GM19351 (cell line): ENCODE results near the gene SNAI3.

ENCODE experiments used
- ATAC-seq: cut with Tn5 transposase; IDR thresholded peaks from one replicate; pipeline ENCODE4 v1.9.1; 2021; ENCODE audit warnings: mild to moderate bottlenecking, moderate library complexity; ENCODE audit not compliant: unreplicated experiment

The SNAI3 gene

DNA sequence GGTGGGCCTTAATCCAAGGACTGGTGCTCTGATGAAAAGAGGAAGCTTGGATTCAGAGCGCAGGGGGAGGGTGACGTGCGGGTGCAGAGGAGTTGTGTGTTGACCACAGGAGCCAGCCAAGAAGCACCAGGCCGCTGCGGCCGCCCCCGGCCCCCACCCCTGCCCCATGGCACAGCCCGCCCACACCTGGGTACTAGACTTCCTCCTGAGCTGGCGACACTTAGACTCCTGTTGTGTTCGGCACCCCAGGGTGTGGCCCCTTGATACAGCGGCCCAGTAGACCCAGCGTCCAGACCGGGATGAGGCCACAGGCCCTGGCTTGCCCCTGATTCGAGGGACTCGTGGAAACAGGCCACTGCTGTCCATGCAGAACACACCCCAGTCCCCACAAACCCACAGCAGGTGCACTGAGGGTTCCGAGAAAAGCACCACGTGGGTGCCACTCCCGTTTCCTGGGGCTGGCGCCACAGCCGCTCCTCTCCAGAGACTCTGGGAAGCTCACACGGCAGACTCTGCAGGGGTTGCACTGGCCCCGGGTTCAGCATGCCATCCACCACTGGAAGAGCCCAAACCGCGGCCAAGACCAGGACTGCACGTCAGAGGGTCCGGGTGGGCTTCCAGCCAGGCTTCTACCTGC lies 5.7 kb upstream of the SNAI3 start:
- no peak for ATAC-seq

DNA sequence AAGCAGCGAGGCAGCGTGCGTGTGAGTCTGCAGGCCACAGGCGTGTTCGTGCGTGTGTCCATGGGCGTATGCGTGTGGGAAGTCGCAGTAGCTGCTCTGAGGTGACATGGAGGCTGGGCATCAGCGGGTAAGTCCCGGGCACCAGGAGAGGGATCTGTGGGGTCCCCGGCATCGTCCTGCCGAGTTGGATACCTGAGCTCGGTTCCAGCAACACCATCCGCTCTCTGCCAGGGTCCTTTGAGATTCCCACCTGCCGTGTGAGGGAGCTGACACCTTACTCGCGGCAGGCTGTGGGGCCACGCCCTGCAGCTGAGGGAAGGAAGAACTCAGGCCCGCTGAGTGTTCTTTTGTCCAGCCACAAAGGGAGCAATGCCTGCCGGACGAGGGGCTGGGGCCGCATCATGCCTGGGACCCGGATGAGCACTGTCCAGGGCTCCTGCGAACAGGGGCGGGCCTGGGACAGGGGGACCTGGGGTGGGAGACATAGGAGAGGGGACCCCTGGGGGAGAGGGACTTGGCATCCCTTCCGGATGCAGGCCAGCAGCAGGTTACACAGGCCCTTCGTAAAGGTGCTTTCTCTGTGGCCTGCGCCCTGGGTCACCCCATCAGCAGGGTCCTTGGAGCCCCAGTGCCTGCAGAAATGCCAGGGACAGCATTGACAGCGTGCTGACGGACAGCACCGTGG lies 5.0 kb upstream of the SNAI3 start:
- no peak for ATAC-seq

DNA sequence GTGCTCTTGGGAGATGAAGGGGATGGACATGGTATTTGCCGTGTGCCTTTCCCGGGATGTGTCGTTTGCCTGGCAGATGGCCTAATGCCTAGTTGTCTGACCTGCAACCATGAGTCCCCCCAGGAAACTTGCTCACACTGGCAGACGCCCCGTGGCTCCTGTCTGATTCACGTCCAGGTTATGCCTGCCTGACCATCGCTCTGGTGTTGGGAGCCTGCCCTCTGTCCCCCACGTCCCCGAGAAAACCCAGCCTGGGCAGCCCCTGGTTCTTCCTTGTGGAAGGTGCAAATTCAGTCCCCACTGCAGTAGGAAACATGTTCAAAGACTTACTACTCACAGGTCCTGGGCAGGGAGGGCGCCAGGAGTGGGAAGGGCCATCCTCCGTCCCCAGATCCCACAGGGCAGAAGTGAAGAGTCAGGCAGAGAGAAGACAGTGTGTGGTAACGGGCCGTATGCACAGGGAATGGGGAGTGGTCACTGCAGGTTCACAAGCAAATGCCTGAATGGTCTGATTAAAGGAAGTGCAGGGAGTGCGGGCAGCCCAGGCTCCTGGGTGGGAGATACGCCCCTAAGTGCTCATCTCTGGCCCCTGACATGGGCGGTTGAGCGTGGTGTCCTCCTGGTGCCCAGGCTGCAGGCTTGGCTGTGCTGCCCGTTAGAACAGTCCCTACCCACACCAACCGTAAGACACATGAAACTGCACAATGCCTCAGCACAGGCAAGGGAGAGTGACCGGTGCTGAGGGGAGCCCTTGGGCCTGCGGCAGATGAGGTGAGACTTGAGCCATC lies 4.2 kb upstream of the SNAI3 start:
- ATAC-seq: no peak

- no peak for ATAC-seq
Observed at GRCh38 chr16:88688013-88688778, 1.9 kb upstream of the SNAI3 start.

GRCh38 chr16:88687676-88688012 lies 1.3 kb upstream of the SNAI3 start:
- no peak for ATAC-seq

GRCh38 chr16:88687254-88687576 lies 908 bp upstream of the SNAI3 start:
- ATAC-seq: no peak

GRCh38 chr16:88686062-88686438 lies 257 bp downstream of the SNAI3 start:
- ATAC-seq: no peak

- no peak for ATAC-seq
Observed at GRCh38 chr16:88685156-88686061, 898 bp downstream of the SNAI3 start.

DNA sequence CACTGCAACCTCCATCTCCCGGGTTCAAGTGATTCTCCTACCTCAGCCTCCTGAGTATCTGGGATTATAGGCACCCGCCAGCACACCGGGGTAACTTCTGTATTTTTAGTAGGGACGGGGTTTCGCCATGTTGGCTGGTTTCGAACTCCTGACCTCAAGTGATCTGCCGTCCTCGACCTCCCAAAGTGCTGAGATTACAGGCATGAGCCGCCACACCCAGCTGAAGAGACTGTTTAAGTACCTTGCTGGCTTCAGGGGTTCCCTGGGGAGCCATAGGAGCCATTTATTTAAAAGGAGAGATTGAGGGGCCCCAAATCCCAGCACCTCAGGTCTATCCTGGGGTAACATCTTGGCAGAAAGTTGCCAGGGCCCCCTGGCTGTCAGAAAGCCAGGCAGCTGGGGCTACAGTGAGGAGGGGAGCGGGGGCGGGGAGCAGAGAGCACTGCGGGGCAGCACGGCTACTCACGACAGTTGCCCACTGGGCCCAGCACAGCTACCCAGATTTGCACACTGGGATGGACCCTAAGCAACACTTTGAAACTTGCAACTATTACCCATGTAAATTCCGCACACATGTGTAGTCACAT lies 1.6 kb downstream of the SNAI3 start:
- no peak for ATAC-seq

DNA sequence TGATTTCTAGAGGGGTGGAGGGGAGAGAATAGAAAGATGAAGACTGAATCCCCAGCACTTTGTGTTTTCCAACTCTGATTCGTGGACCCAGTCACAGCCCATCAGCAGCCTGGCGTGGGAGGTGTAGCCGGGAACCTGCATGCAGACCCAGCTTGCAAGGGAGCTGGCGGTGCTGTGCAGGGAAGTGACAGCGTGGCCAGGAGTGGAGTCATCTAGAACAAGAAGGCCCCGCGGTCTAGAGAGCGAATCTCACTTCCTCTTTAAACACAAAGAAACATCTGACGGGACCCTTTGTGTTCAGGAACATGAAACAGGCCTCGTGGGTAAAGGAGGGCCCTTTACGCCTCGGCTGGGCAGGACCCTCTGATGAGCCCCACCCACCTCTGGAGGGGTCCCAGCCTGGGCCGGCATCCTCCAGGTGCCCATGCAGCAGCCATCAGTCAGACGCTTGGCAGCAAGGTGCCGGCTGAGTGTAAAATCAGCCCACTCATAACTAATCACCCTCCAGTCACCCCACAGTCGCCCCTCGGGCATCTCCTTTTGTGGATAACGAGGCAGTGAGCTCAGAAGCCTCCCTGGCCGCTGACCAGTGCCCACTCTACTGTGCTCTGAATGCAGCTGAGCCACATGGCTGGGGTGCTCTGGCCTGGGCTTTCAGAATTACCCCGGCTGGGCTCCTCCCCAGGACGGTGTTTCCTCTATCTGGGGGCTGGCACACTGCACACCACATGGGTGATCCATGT lies 4.4 kb downstream of the SNAI3 start:
- ATAC-seq: peak; percentile 71

- no peak for ATAC-seq
Observed at GRCh38 chr16:88681084-88681680, 5.1 kb downstream of the SNAI3 start.

GRCh38 chr16:88680554-88681083 lies 5.7 kb downstream of the SNAI3 start:
- no peak for ATAC-seq

DNA sequence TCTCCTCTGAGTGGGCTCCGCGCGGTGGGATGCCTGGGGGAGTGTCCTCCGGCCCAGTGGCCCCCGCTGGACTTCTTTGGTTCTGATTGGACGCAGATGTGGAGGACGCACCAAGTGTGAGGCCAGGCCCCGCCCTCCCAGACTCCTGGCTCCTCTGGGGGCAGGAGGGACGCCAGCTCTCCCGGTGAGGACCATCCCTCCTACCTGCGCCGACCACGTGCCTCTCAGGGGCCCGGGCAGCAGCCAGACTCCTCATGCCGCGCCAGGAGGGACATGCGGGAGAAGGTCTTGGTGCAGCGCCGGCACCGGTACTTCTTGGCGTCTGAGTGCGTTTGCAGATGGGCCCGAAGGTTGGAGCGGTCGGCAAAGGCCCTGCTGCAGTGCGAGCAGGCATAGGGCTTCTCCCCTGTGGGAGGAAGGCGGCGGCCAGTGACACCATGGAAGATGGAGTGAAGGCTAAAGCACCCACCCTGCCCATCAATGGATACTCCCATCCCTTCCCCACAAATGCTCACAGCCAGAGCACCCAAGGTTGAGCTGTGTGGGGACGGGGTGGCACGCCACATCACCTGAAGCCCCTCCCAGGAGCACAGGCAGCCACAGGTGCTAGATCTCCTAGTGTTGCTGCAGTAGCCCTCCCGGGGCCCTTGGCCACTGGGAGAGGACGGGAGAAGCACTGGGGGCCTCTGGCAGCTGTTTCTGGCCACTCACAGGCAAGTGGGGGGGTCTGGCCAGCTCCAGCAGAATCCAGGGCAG lies 7.9 kb downstream of the SNAI3 start:
- ATAC-seq: no peak

DNA sequence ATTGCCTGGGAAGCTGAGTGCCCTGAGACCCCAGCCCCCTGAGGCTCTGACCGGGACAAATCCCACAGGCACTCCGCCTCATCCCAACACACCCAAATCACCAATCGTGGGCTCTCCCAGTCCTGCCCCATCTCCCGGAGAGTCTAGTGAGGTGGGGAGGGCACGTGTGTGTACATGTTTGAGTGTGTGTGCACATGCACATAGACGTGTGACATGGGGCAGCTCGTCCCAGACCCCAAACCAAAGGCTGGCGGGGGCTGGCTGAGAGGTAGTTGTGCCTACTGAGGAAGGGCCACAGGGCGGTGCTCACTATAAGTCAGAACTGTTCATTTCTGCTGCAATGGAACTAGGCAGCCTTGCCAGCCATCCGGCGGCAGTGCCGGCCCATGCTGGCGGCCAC lies 8.6 kb downstream of the SNAI3 start:
- no peak for ATAC-seq

- no peak for ATAC-seq
Observed at GRCh38 chr16:88676502-88677242, 9.6 kb downstream of the SNAI3 start.

GRCh38 chr16:88673716-88674379 lies 12.5 kb downstream of the SNAI3 start:
- ATAC-seq: no peak

DNA sequence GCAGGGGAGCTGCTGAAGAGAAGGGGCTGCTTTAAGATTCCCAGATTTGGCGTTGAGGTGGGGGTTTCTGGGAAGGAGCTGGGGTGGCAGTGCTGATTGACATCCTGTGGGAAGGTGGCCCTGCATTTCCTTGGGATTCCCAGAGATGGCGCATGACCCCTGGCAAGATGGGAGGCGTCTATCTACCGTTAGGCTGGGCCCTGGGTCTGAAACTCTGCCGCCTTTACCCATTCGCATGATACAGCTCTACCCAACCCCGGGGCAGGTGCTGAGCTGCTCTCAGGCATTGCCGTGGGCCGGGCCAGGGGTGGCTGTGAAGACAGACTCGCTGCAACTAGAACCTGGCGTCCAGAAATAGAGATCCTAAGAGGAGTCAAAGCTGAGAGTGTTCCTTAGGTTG lies 13.5 kb downstream of the SNAI3 start:
- no peak for ATAC-seq
